ENCODE results near the gene OTOS. TPM values are rescaled to one million over a fixed set of nuclear protein-coding genes. Genes with fewer than 3 reads are reported as not detected.

OTOS gene
- total and polyA plus RNA-seq, 5 donors from 2014 or later = not detected

DNA sequence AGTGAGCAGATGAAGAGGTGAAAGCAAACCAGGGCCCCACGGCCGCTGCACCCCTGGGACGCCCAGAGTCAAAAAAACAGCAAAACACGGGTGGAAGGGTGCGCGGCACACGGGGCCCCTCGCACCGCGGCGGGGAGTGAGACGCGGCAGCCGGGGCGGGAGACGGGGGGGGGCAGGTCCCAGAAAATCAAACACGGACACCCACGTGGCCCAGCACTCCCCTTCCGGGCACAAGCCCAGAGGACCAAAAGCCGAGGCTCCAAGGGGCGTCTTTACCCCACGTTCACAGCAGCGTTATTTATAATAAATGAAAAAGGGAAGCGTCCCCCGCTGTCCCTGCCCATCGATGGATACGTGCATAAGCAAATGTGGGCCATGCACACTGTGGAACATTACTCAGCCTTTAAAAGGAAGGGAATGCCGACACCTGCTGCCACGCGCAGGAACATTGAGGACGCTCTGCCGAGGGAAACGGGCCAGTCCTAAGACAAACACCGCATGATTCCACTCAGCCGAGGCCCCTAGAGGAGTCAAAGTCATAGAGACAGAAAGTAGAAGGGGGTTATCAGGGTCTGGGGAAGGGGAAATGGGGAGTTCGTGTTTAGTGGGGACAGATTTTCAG lies 3.7 kb downstream of the OTOS start:
- peak overlapping the region; percentile 59 for H3K27ac ChIP-seq (ENCODE audit: insufficient read depth, low read length, poor library complexity, severe bottlenecking)
- peaks cover 11% of the 10 kb centered on the region for H3K27me3 Mint-ChIP-seq
- H3K4me1 ChIP-seq (ENCODE audit: control insufficient read depth, insufficient read depth, low read length, poor library complexity, severe bottlenecking) = peaks cover 18% of the 10 kb centered on the region
- H3K4me3 ChIP-seq (ENCODE audit: low read depth, low read length) = peak overlapping the region; percentile 55
- DNase-seq = no peak
- H3K4me1 Mint-ChIP-seq = peaks cover 9 to 43% (median 20%) of the 10 kb centered on the region in 4 donors
- no peaks in the 10 kb centered on the region for H3K27me3 ChIP-seq (ENCODE audit: control insufficient read depth, insufficient read depth, low read length)
- H3K27ac Mint-ChIP-seq = peak overlapping the region; percentile 80 to 90 (median 88)
- H3K36me3 Mint-ChIP-seq = peaks cover 8% of the 10 kb centered on the region
- H3K9me3 Mint-ChIP-seq = peaks cover 0 to 1% (median 0%) of the 10 kb centered on the region in 7 donors
- H3K36me3 ChIP-seq (ENCODE audit: control insufficient read depth, insufficient read depth, low read length) = peaks cover 21% of the 10 kb centered on the region
- H3K9me3 ChIP-seq (ENCODE audit: control insufficient read depth in 2 of 2, low read length in 2 of 2) = no peaks in the 10 kb centered on the region
- ATAC-seq (ENCODE audit: low read depth in 2 of 2) = peak; percentile 7 to 22
- peak overlapping the region; percentile 91 to 98 (median 96) for H3K4me3 Mint-ChIP-seq

DNA sequence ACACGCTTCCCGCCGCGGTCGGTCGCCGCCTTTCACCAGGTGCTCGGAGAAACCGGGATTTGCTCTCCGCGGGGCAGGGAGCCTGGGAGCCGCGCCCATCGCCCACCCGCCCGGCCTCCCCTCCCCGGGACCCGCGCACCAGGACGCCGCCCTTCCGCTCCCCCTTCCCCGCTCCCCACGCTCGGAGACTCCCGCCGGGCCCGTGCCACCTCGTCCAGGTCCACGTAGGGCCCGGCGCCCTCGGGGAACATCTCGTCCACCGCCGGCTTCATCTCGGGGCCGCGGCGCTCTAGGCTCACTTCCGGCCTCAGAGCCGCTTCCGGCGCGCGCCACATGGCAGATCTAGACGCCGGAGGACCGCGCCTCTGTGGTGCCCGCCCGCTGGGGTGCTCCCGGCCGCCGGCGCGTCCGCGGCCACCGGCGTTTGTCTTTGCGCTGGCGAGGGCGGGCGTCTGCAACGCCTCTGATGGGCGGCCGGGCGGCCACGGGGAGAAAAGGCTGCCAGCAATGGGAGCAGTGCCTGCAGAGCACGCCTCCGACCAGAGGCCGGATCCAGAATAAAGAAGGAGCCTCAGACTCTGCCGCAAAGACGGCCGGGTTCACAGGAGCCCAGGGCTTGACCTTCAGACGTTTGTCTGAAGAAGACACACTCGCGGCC lies 4.3 kb downstream of the OTOS start, which contains the start of gene COPS9:
TSS of gene COPS9 (minus strand) at position 293 of the 658 bp plus-strand sequence. CDS start at position 272, 21 bp downstream.
- Histone ChIP-seq H3K9me3 (ENCODE audit: control insufficient read depth in 2 of 2, low read length in 2 of 2) (no peaks in the 10 kb centered on the region), H3K27ac (ENCODE audit: insufficient read depth, low read length, poor library complexity, severe bottlenecking) (peak within 1 kb of the TSS; percentile 59), H3K4me1 (ENCODE audit: control insufficient read depth, insufficient read depth, low read length, poor library complexity, severe bottlenecking) (peaks cover 18% of the 10 kb centered on the region), H3K4me3 (ENCODE audit: low read depth, low read length) (peak within 1 kb of the TSS; percentile 79), H3K27me3 (ENCODE audit: control insufficient read depth, insufficient read depth, low read length) (no peaks in the 10 kb centered on the region), H3K36me3 (ENCODE audit: control insufficient read depth, insufficient read depth, low read length) (peaks cover 26% of the 10 kb centered on the region)
- peak within 1 kb of the TSS; percentile 88 to 90 (median 90) for H3K27ac Mint-ChIP-seq
- peaks cover 0 to 1% (median 0%) of the 10 kb centered on the region in 7 donors for H3K9me3 Mint-ChIP-seq
- H3K4me1 Mint-ChIP-seq = peaks cover 9 to 44% (median 20%) of the 10 kb centered on the region in 4 donors
- peaks cover 12% of the 10 kb centered on the region for H3K36me3 Mint-ChIP-seq
- ATAC-seq (ENCODE audit: low read depth in 2 of 2) (peak; percentile 97), DNase-seq (peak; percentile 76 to 91 (median 86))
- peaks cover 7% of the 10 kb centered on the region for H3K27me3 Mint-ChIP-seq
- H3K4me3 Mint-ChIP-seq = peak within 1 kb of the TSS; percentile 91 to 98 (median 96)

GRCh38 chr2:240135706-240136012 lies 4.8 kb downstream of the OTOS start:
- peaks cover 18% of the 10 kb centered on the region for H3K4me1 ChIP-seq (ENCODE audit: control insufficient read depth, insufficient read depth, low read length, poor library complexity, severe bottlenecking)
- Mint-ChIP-seq H3K4me3 (peak overlapping the region; percentile 91 to 98 (median 96)), H3K36me3 (peaks cover 17% of the 10 kb centered on the region), H3K27ac (peak overlapping the region; percentile 83 to 89 (median 88)), H3K4me1 (peaks cover 9 to 44% (median 20%) of the 10 kb centered on the region in 4 donors), H3K9me3 (no peaks in the 10 kb centered on the region), H3K27me3 (peaks cover 5% of the 10 kb centered on the region)
- H3K27me3 ChIP-seq (ENCODE audit: control insufficient read depth, insufficient read depth, low read length) = no peaks in the 10 kb centered on the region
- no peaks in the 10 kb centered on the region for H3K9me3 ChIP-seq (ENCODE audit: control insufficient read depth in 2 of 2, low read length in 2 of 2)
- ATAC-seq (ENCODE audit: low read depth in 2 of 2) = peak in 1 of 2 donors; percentile 2
- DNase-seq = no peak
- peaks cover 31% of the 10 kb centered on the region for H3K36me3 ChIP-seq (ENCODE audit: control insufficient read depth, insufficient read depth, low read length)
- peak overlapping the region; percentile 59 for H3K27ac ChIP-seq (ENCODE audit: insufficient read depth, low read length, poor library complexity, severe bottlenecking)
- H3K4me3 ChIP-seq (ENCODE audit: low read depth, low read length) = peak overlapping the region; percentile 79

GRCh38 chr2:240134956-240135520 lies 5.4 kb downstream of the OTOS start:
- H3K4me1 ChIP-seq (ENCODE audit: control insufficient read depth, insufficient read depth, low read length, poor library complexity, severe bottlenecking) = peaks cover 18% of the 10 kb centered on the region
- peak overlapping the region in 2 of 3 donors; percentile 88 to 89 for H3K27ac Mint-ChIP-seq
- peak overlapping the region; percentile 79 for H3K4me3 ChIP-seq (ENCODE audit: low read depth, low read length)
- no peaks in the 10 kb centered on the region for H3K9me3 ChIP-seq (ENCODE audit: control insufficient read depth in 2 of 2, low read length in 2 of 2)
- DNase-seq (no peak), ATAC-seq (ENCODE audit: low read depth in 2 of 2) (no peak)
- H3K27me3 Mint-ChIP-seq = peaks cover 5% of the 10 kb centered on the region
- peak overlapping the region; percentile 59 for H3K27ac ChIP-seq (ENCODE audit: insufficient read depth, low read length, poor library complexity, severe bottlenecking)
- H3K9me3 Mint-ChIP-seq = no peaks in the 10 kb centered on the region
- peaks cover 9 to 44% (median 20%) of the 10 kb centered on the region in 4 donors for H3K4me1 Mint-ChIP-seq
- peaks cover 37% of the 10 kb centered on the region for H3K36me3 ChIP-seq (ENCODE audit: control insufficient read depth, insufficient read depth, low read length)
- H3K36me3 Mint-ChIP-seq = peaks cover 18% of the 10 kb centered on the region
- H3K4me3 Mint-ChIP-seq = peak overlapping the region; percentile 91 to 98 (median 96)
- no peaks in the 10 kb centered on the region for H3K27me3 ChIP-seq (ENCODE audit: control insufficient read depth, insufficient read depth, low read length)

GRCh38 chr2:240134466-240134865 lies 6.0 kb downstream of the OTOS start:
- peak overlapping the region in 2 of 3 donors; percentile 47 to 59 for H3K27ac Mint-ChIP-seq
- H3K27me3 Mint-ChIP-seq = peaks cover 5% of the 10 kb centered on the region
- H3K27me3 ChIP-seq (ENCODE audit: control insufficient read depth, insufficient read depth, low read length) = no peaks in the 10 kb centered on the region
- H3K4me1 Mint-ChIP-seq = peaks cover 9 to 44% (median 20%) of the 10 kb centered on the region in 4 donors
- H3K4me1 ChIP-seq (ENCODE audit: control insufficient read depth, insufficient read depth, low read length, poor library complexity, severe bottlenecking) = peaks cover 18% of the 10 kb centered on the region
- no peak overlapping the region for H3K4me3 ChIP-seq (ENCODE audit: low read depth, low read length)
- H3K36me3 ChIP-seq (ENCODE audit: control insufficient read depth, insufficient read depth, low read length) = peaks cover 43% of the 10 kb centered on the region
- H3K4me3 Mint-ChIP-seq = peak overlapping the region; percentile 11 to 98 (median 72)
- DNase-seq (no peak), ATAC-seq (ENCODE audit: low read depth in 2 of 2) (no peak)
- H3K36me3 Mint-ChIP-seq = peaks cover 24% of the 10 kb centered on the region
- H3K9me3 Mint-ChIP-seq = peaks cover 0 to 2% (median 0%) of the 10 kb centered on the region in 7 donors
- no peaks in the 10 kb centered on the region for H3K9me3 ChIP-seq (ENCODE audit: control insufficient read depth in 2 of 2, low read length in 2 of 2)
- H3K27ac ChIP-seq (ENCODE audit: insufficient read depth, low read length, poor library complexity, severe bottlenecking) = no peak overlapping the region

GRCh38 chr2:240133401-240133800 lies 7.1 kb downstream of the OTOS start:
- Histone ChIP-seq H3K27me3 (ENCODE audit: control insufficient read depth, insufficient read depth, low read length) (no peaks in the 10 kb centered on the region), H3K4me1 (ENCODE audit: control insufficient read depth, insufficient read depth, low read length, poor library complexity, severe bottlenecking) (peaks cover 18% of the 10 kb centered on the region), H3K9me3 (ENCODE audit: control insufficient read depth in 2 of 2, low read length in 2 of 2) (no peaks in the 10 kb centered on the region), H3K36me3 (ENCODE audit: control insufficient read depth, insufficient read depth, low read length) (peaks cover 54% of the 10 kb centered on the region), H3K4me3 (ENCODE audit: low read depth, low read length) (no peak overlapping the region), H3K27ac (ENCODE audit: insufficient read depth, low read length, poor library complexity, severe bottlenecking) (no peak overlapping the region)
- no peaks in the 10 kb centered on the region for H3K27me3 Mint-ChIP-seq
- DNase-seq (no peak), ATAC-seq (ENCODE audit: low read depth in 2 of 2) (no peak)
- peaks cover 27% of the 10 kb centered on the region for H3K36me3 Mint-ChIP-seq
- peaks cover 0 to 2% (median 0%) of the 10 kb centered on the region in 7 donors for H3K9me3 Mint-ChIP-seq
- H3K4me3 Mint-ChIP-seq = peak overlapping the region; percentile 62 to 95 (median 84)
- H3K4me1 Mint-ChIP-seq = peaks cover 9 to 44% (median 20%) of the 10 kb centered on the region in 4 donors
- H3K27ac Mint-ChIP-seq = peak overlapping the region in 1 of 3 donors; percentile 47

GRCh38 chr2:240132651-240132980 lies 7.8 kb downstream of the OTOS start:
- no peak overlapping the region for H3K27ac Mint-ChIP-seq
- H3K36me3 Mint-ChIP-seq = peaks cover 31% of the 10 kb centered on the region
- Histone ChIP-seq H3K36me3 (ENCODE audit: control insufficient read depth, insufficient read depth, low read length) (peaks cover 60% of the 10 kb centered on the region), H3K27me3 (ENCODE audit: control insufficient read depth, insufficient read depth, low read length) (no peaks in the 10 kb centered on the region), H3K4me3 (ENCODE audit: low read depth, low read length) (no peak overlapping the region), H3K9me3 (ENCODE audit: control insufficient read depth in 2 of 2, low read length in 2 of 2) (no peaks in the 10 kb centered on the region), H3K4me1 (ENCODE audit: control insufficient read depth, insufficient read depth, low read length, poor library complexity, severe bottlenecking) (peaks cover 18% of the 10 kb centered on the region), H3K27ac (ENCODE audit: insufficient read depth, low read length, poor library complexity, severe bottlenecking) (no peak overlapping the region)
- H3K4me1 Mint-ChIP-seq = peaks cover 9 to 43% (median 20%) of the 10 kb centered on the region in 4 donors
- peak overlapping the region in 1 of 4 donors; percentile 36 for H3K4me3 Mint-ChIP-seq
- DNase-seq = no peak
- peaks cover 0 to 2% (median 0%) of the 10 kb centered on the region in 7 donors for H3K9me3 Mint-ChIP-seq
- H3K27me3 Mint-ChIP-seq = no peaks in the 10 kb centered on the region
- no peak for ATAC-seq (ENCODE audit: low read depth in 2 of 2)
